Endothelial cell of umbilical vein (primary cell): ENCODE data around the gene PPP4R1. TPM values are rescaled to one million over a fixed set of nuclear protein-coding genes. Genes with fewer than 3 reads are reported as not detected.

Experiments
- BruUV-seq: library from RNA; stranded (reverse); fragments of 400-500 nt; replicated peaks from 2 replicates; lab custom pipeline; 2021; lab: Mats Ljungman, UMichigan
- CTCF ChIA-PET: fragments of 300-600, 350-600 bp; sonication (Branson Sonifier 250); formaldehyde crosslinking; loops from one replicate; lab custom pipeline; 2021; ENCODE audit warnings: antibody characterized with exemption, inconsistent platforms; lab: Charles Lee
- POLR2A ChIA-PET: fragments of 300-600, 350-600 bp; sonication (Branson Sonifier 250); formaldehyde crosslinking; loops from one replicate; lab custom pipeline; 2021; ENCODE audit warnings: antibody characterized with exemption, inconsistent platforms; lab: Charles Lee
- DNase-seq: peaks from one replicate; pipeline ENCODE4 v3.0.0-alpha.2; 2011; ENCODE audit warnings: low read depth, low spot score
- FAIRE-seq: peaks from 2 replicates; lab custom pipeline; 2011; peaks lifted over from hg19 to GRCh38; lab: Jason Lieb, UNC
- H2AFZ ChIP-seq: 2 replicates; pipeline ENCODE4 v1.6.0; 2012; ENCODE audit warnings: low read depth, low read length, control low read depth, inconsistent platforms
- H3K27ac ChIP-seq: 2 replicates; pipeline ENCODE4 v1.5.1; 2011; ENCODE audit warnings: low read depth, mild to moderate bottlenecking, control low read depth, low read length, moderate library complexity; ENCODE audit not compliant: insufficient read depth
- H3K27me3 ChIP-seq, 2 experiments: 2 replicates each; pipeline versions ENCODE4 v1.6.0 to v1.6.1; 2011; ENCODE audit warnings: low read length in 2 of 2, mixed read lengths in 1 of 2; ENCODE audit not compliant: control insufficient read depth in 2 of 2, insufficient read depth in 2 of 2
- H3K36me3 ChIP-seq, 2 experiments: 2 replicates in 1 of 2; 3 replicates in 1 of 2; pipeline ENCODE4 v1.5.1; 2011; ENCODE audit warnings: low read length in 2 of 2, mild to moderate bottlenecking in 1 of 2, moderate library complexity in 1 of 2; ENCODE audit not compliant: control insufficient read depth in 2 of 2, insufficient read depth in 2 of 2; ENCODE audit errors: extremely low read depth in 1 of 2
- H3K4me1 ChIP-seq: 3 replicates; pipeline ENCODE4 v1.5.1; 2011; ENCODE audit warnings: mild to moderate bottlenecking, low read length; ENCODE audit not compliant: control insufficient read depth, insufficient read depth; ENCODE audit errors: extremely low read depth
- H3K4me2 ChIP-seq: 2 replicates; pipeline ENCODE4 v1.6.1; 2011; ENCODE audit warnings: low read length, control low read depth, mixed read lengths; ENCODE audit not compliant: insufficient read depth
- H3K4me3 ChIP-seq, 3 experiments: fragments of 200-600 bp in 1 of 3; sonication (generic), shearing (Covaris generic) in 1 of 3; replicated peaks in 1 of 3; 2 replicates each; pipeline ENCODE4 v1.5.1; 2011 to 2016; ENCODE audit warnings: control low read depth in 3 of 3, low read length in 3 of 3, mild to moderate bottlenecking in 2 of 3, inconsistent platforms in 1 of 3, low read depth in 1 of 3, moderate library complexity in 1 of 3; ENCODE audit not compliant: insufficient read depth in 1 of 3
- H3K79me2 ChIP-seq: 2 replicates; pipeline ENCODE4 v1.6.0; 2012; ENCODE audit warnings: low read length, inconsistent platforms; ENCODE audit not compliant: control insufficient read depth, insufficient read depth
- H3K9ac ChIP-seq: replicated peaks from 2 replicates; pipeline ENCODE3; 2011; ENCODE audit warnings: low read length, control low read depth; ENCODE audit not compliant: insufficient read depth; ENCODE audit errors: extremely low read depth
- H3K9me1 ChIP-seq: replicated peaks from 3 replicates; pipeline ENCODE4 v1.6.0; 2011; ENCODE audit warnings: mild to moderate bottlenecking, low read length; ENCODE audit not compliant: control insufficient read depth, insufficient read depth; ENCODE audit errors: extremely low read depth
- H3K9me3 ChIP-seq: replicated peaks from 2 replicates; pipeline ENCODE4 v1.5.1; 2012; ENCODE audit warnings: low read length, inconsistent platforms; ENCODE audit not compliant: control insufficient read depth, insufficient read depth
- H4K20me1 ChIP-seq: replicated peaks from 2 replicates; pipeline ENCODE3; 2011; ENCODE audit warnings: mild to moderate bottlenecking, low read length; ENCODE audit not compliant: control insufficient read depth, insufficient read depth; ENCODE audit errors: extremely low read depth
- EZH2 ChIP-seq: IDR thresholded peaks from 2 replicates; pipeline ENCODE4 v1.6.1; 2012; ENCODE audit warnings: borderline replicate concordance, low read depth, mild to moderate bottlenecking, moderate library complexity, low read length, inconsistent platforms; ENCODE audit not compliant: severe bottlenecking
- FOS ChIP-seq: IDR thresholded peaks from 2 replicates; pipeline ENCODE4 v1.6.1; 2011; ENCODE audit warnings: mild to moderate bottlenecking, low read length, moderate library complexity, borderline replicate concordance; ENCODE audit not compliant: insufficient read depth
- MYC ChIP-seq: IDR thresholded peaks from one replicate; pipeline ENCODE4 v1.6.1; 2011; ENCODE audit warnings: mild to moderate bottlenecking, low read depth, low read length
- POLR2A ChIP-seq: IDR thresholded peaks from 2 replicates; pipeline ENCODE4 v1.6.1; 2012; ENCODE audit warnings: low read depth, mild to moderate bottlenecking, control low read depth, low read length
- POLR2AphosphoS5 ChIP-seq: IDR thresholded peaks from 2 replicates; pipeline ENCODE4 v1.6.1; 2012; ENCODE audit warnings: low read depth, mild to moderate bottlenecking, control low read depth, low read length, moderate library complexity; ENCODE audit not compliant: insufficient read depth
- dilution Hi-C: fragments of 300-500 bp; cut with MboI; formaldehyde crosslinking; loops from one replicate; pipeline ENCODE4 v1.15.0; 2019; ENCODE audit warnings: low sequenced_read_pairs; ENCODE audit not compliant: extremely low pct_ligation_motif_present
- intact Hi-C: fragments of 100-400 bp; cut with micrococcal nuclease; formaldehyde crosslinking; loops from one replicate; pipeline ENCODE4 v1.10.0; 2022
- polyA plus RNA-seq, 4 experiments: library from polyadenylated mRNA; depleted of rRNA in 3 of 4; stranded (reverse) in 3 of 4; unstranded in 1 of 4; fragments of >200 nt; gene quantifications; 2 replicates each; pipeline versions ENCODE4 v1.2.1 to v1.2.3, GENCODE V29; 2011 to 2012; ENCODE audit warnings: missing spikeins in 1 of 4
- total RNA-seq: library from RNA; stranded (reverse); gene quantifications from 2 replicates; pipeline ENCODE4 v1.2.3, GENCODE V29; 2021
- TF ChIP-seq, protein P1 (sequence below): IDR thresholded peaks from 2 replicates; pipeline ENCODE4 v1.6.1; 2011; ENCODE audit not compliant: insufficient read depth, insufficient read length

Gene PPP4R1
- total and polyA plus RNA-seq, 2 donors (not counting 3 experiments of a cell fraction or from before 2014, with no cell fraction given): 138 to 152 TPM

GRCh38 chr18:9615280-9615797 lies 980 bp upstream of the PPP4R1 start:
- H3K27me3 ChIP-seq: no peaks in the 10 kb centered on the region
- H3K36me3 ChIP-seq: peaks cover 6 to 8% of the 10 kb centered on the region in 2 experiments
- H3K27ac ChIP-seq: peak overlapping the region; percentile 79
- peaks cover 47% of the 10 kb centered on the region for H3K79me2 ChIP-seq
- BruUV-seq: TSS peak; percentile 74
- H2AFZ ChIP-seq: peak overlapping the region; percentile 9
- peaks cover 55% of the 10 kb centered on the region for H3K4me1 ChIP-seq
- H3K4me2 ChIP-seq: peak overlapping the region; percentile 61
- FAIRE-seq (no peak), DNase-seq (no peak)
- TF ChIP-seq MYC (no peak), FOS (no peak), POLR2AphosphoS5 (no peak), EZH2 (no peak), POLR2A (no peak)
- TF ChIP-seq, protein P1, sequence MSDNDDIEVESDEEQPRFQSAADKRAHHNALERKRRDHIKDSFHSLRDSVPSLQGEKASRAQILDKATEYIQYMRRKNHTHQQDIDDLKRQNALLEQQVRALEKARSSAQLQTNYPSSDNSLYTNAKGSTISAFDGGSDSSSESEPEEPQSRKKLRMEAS: no peak
- H4K20me1 ChIP-seq: peaks cover 2% of the 10 kb centered on the region
- ChIA-PET CTCF (interaction anchor here (0.7 to 2.2 kb wide), 9 partner anchors 12 to 93 kb away, joined by 3 to 9 read pairs (median 4); partner anchors contain the start of gene RAB31), POLR2A (interaction anchor here (1.3 kb wide), 1 partner anchor 128 kb away, joined by 3 read pairs; no protein-coding TSS in a partner anchor)
- intact Hi-C loops: loop anchor here (1.0 to 10.0 kb wide), 2 partner anchors 28 to 909 kb away; partner anchors contain the start of gene NAPG
- peak overlapping the region; percentile 43 to 93 (median 50) for H3K4me3 ChIP-seq
- peak overlapping the region; percentile 88 for H3K9ac ChIP-seq
- H3K9me3 ChIP-seq: no peaks in the 10 kb centered on the region
- no peaks in the 10 kb centered on the region for H3K9me1 ChIP-seq
- dilution Hi-C loops: no loop called here
